D721Med (cell line): ENCODE measurements around the gene PLCB4.

Experiments used
- DNase-seq: peaks from one replicate; pipeline ENCODE4 v3.0.0; 2011; ENCODE audit warnings: low spot score; ENCODE audit not compliant: insufficient read length
- FAIRE-seq: peaks from 2 replicates; lab custom pipeline; 2011; peaks lifted over from hg19 to GRCh38; lab: Jason Lieb, UNC
- CTCF ChIP-seq: IDR thresholded peaks from 2 replicates; pipeline ENCODE4 v1.5.1; 2012; ENCODE audit warnings: mild to moderate bottlenecking, control low read depth; ENCODE audit not compliant: insufficient read depth; ENCODE audit errors: missing control alignments

The PLCB4 gene

GRCh38 chr20:9071976-9072726, 3.3 kb downstream of the PLCB4 start:
- DNase-seq (no peak), FAIRE-seq (no peak)
- TF ChIP-seq CTCF: no peak

- DNase-seq (no peak), FAIRE-seq (no peak)
Observed at GRCh38 chr20:9072861-9073500, 4.1 kb downstream of the PLCB4 start.

GRCh38 chr20:9075264-9076095, 6.6 kb downstream of the PLCB4 start:
- FAIRE-seq: no peak
- TF ChIP-seq CTCF: no peak

More at GRCh38 chr20:9072861-9073500, 4.1 kb downstream of the PLCB4 start:
- no peak for TF ChIP-seq CTCF

GRCh38 chr20:9076440-9076839, 7.6 kb downstream of the PLCB4 start:
- TF ChIP-seq CTCF: no peak
- FAIRE-seq: no peak
- no peak for DNase-seq

More at GRCh38 chr20:9075264-9076095, 6.6 kb downstream of the PLCB4 start:
- DNase-seq: no peak

GRCh38 chr20:9078826-9079731, 10.2 kb downstream of the PLCB4 start:
- FAIRE-seq: no peak
- no peak for DNase-seq
- TF ChIP-seq CTCF: no peak

- DNase-seq: no peak
Observed at GRCh38 chr20:9081423-9081966, 12.6 kb downstream of the PLCB4 start.

More at GRCh38 chr20:9081423-9081966, 12.6 kb downstream of the PLCB4 start:
- FAIRE-seq: no peak
- TF ChIP-seq CTCF: no peak
